ENCODE results near the gene DNAJC6. TPM values are rescaled to one million over a fixed set of nuclear protein-coding genes. Genes with fewer than 3 reads are reported as not detected.
"Not testable (repeated sequence)": the region's sequence is repeated elsewhere in the genome, so short reads cannot be mapped to it uniquely, and the experiment has no call there.

DNAJC6 gene
- total RNA-seq, 1 donor from 2014 or later: 0.20 TPM

- ATAC-seq: no peak
Observed at GRCh38 chr1:65357291-65357960, 48.1 kb downstream of the DNAJC6 start.

DNA sequence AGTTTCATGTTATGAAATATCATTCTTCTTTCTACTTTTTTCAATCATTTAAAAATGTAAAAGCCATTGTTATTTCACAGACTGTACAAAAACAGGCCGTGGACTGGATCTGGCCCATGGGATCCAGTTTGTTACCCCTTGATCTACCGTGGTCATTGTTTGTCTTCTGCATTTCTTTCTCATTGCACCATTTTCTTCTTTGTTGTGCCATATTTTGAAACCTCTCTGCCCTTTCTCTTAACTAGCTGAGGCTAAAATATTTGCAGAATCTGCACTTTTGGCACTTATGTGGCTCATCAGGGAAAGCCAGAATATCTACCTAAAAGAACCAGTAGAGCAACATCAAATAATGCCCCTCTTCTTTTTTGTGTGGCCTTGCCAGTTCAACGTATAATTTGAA lies 50.5 kb downstream of the DNAJC6 start:
- ATAC-seq: no peak

- no peak for ATAC-seq
Observed at GRCh38 chr1:65360648-65361047, 51.3 kb downstream of the DNAJC6 start.

DNA sequence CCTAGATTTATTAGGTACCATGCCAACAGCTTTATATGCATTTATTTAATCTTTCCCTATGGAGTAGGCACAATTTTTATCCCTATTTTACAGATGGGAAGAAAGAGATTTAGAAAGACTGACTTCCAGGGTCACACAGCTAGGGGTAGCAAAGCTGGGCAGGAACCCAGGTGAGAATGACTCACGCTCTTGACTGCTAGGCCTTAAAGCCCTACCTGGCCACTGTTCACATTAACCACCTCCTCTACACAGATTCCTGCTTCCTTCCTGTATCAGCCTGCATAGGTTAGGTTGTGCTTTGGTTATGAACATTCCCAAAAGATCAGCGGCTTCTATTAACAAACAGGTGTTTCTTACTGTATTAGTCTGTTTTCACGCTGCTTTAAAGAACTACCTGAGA lies 53.2 kb downstream of the DNAJC6 start:
- ATAC-seq: peak; percentile 84

- ATAC-seq: no peak
Observed at GRCh38 chr1:65363484-65363883, 54.1 kb downstream of the DNAJC6 start.

GRCh38 chr1:65368403-65368802 lies 59.1 kb downstream of the DNAJC6 start:
- ATAC-seq: no peak

DNA sequence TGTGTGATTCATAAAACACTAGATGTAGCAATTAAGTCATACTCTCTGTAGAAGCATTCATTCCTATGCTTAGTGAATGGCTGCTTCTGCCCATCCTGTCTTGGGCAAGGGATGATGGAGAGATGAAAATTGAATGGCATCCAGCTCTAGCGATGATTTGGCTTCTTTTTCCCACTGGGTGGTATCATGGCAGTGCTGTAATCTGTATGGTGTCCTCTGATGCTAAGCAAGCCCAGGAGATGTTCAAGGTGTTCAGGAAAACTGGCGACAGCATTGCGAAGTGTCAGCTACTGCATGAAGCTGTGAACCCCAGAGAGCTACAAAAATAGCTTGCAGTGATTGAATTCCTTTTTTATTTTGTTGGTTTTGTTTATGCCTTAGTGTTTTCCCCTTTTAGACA lies 62.2 kb downstream of the DNAJC6 start:
- ATAC-seq: no peak

DNA sequence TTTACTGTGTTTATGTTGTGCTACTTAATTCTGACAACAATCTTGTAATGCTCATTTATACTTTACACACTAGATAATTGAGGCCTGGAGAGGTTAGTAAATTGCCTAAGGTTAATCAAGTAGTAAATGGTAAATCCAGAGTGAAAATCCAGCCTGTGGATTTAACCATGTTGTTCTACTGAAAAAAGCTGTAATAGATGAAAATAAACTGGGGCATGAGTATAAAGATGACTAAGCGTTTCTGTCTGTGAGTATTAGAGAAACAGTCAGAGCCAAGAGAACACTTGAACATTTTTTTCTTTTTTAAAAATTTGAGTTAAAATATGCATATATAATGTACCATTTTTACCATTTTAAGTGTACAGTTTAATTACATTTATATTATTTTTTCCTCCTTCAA lies 63.2 kb downstream of the DNAJC6 start:
- ATAC-seq: no peak

DNA sequence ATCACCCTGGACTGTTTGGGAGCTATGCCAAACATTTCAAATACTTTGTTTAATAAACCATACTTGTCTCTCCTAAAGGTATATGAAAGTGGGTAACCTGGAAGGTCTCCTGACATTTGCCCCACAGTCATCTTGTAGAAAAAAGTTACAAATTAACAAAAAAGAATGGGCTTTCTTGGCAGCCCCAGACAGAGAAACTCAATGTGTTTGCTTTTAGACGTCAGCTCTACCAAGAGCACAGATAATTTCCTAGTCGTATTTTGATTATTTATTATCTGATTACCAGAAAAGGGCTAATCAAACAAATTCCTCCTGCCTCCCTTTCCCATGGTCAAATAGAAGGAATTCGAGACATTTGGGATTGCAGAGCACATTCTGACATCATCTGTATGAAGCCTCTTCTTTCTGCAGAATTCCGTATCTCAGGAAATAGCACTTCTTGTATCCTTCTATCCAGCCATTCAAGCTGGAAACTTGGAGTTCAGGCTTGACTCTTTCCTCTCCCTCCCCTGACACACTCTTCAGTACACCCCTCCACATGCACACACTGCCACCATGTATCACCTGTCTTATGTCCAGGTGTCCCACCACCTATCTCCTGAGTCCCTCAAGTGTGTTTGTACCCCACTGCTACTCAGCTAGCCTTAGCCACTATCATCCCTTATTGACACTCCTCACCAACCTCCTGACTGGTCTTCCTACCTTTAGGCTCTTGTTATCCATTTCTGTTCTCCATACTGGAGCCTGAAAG lies 68.3 kb downstream of the DNAJC6 start:
- no peak for ATAC-seq

DNA sequence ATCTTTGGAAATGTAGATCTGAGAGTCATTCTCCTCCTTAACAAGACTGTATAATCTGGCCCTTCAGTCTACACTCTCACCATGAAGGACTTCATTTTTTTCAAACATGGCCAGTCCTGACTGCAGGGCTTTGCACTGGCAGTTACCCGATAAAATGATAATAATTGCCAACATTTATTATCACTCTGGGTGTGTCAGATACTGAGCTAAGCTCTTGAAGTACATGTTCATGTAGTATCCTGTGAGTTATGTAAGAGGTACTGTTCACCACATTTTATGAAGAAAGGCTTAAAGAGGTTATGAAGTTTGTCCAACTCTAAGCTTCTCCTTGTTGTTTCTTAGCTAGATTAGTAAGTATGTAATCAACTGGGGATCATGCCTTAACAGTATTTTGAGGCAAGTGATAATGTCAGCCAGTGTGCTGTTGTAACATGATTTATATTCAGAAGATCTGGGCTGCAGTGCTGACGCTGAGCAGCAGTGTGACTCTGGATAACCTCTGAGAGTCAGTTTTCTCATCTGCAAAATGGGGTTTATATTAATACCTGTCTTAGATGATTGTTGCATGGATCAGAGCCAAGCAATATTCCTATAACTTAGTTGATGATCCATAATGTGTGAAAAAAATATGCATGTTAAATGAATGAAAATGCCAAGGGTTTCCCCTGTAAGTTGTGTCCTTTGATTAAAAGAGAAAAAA lies 69.1 kb downstream of the DNAJC6 start:
- no peak for ATAC-seq

DNA sequence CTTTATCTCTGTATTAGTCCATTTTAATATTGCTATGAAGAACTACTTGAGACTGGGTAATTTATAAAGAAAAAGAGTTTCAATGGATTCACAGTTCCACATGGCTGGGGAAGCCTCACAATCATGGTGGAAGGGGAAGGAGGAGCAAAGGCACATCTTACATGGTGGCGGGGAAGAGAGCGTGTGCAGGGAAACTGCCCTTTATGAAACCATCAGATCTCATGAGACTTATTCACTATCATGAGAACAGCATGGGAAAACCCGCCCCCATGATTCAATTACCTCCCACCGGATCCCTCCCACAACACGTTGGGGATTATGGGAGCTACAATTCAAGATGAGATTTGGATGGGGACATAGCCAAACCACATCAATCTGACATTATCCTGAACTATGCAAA lies 75.1 kb downstream of the DNAJC6 start:
- not testable (repeated sequence) for ATAC-seq

GRCh38 chr1:65386439-65386838 lies 77.1 kb downstream of the DNAJC6 start:
- ATAC-seq: no peak

GRCh38 chr1:65387821-65388220 lies 78.5 kb downstream of the DNAJC6 start:
- no peak for ATAC-seq

GRCh38 chr1:65388908-65389695 lies 79.8 kb downstream of the DNAJC6 start:
- ATAC-seq: no peak

- ATAC-seq: no peak
Observed at GRCh38 chr1:65392497-65392896, 83.2 kb downstream of the DNAJC6 start.

DNA sequence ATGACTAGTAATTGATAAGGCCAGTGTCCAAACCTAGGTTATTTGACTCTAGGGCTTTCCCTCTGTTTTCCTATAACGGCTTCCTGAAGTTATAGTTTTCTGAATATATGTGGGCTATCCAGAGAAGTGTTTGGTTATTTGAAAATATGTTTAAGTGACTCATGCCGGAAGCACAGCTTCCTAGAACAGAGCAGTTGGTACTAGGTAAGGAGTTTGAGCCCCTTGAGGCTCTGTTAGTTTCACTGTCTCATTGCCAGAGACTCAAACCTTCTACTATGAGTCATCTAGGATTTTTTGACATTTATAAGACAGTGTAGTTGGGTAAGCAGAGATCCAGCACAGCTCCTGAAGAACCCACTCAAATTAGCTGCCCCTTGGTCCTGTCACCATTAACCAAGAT lies 84.0 kb downstream of the DNAJC6 start:
- peak; percentile 53 for ATAC-seq

GRCh38 chr1:65393928-65394327 lies 84.6 kb downstream of the DNAJC6 start:
- no peak for ATAC-seq

- no peak for ATAC-seq
Observed at GRCh38 chr1:65395887-65396612, 86.7 kb downstream of the DNAJC6 start.

GRCh38 chr1:65398083-65398482 lies 88.7 kb downstream of the DNAJC6 start:
- ATAC-seq: no peak

- no peak for ATAC-seq
Observed at GRCh38 chr1:65399003-65399402, 89.7 kb downstream of the DNAJC6 start.

- no peak for ATAC-seq
Observed at GRCh38 chr1:65401612-65402011, 92.3 kb downstream of the DNAJC6 start.

GRCh38 chr1:65404941-65405340 lies 95.6 kb downstream of the DNAJC6 start:
- ATAC-seq: no peak
